GOT3 (cell line): ENCODE results near the gene SCUBE3.

ENCODE experiments used
- DNase-seq: peaks from one replicate; lab custom pipeline; 2025; ENCODE audit warnings: mixed read lengths; lab: John Stamatoyannopoulos, UW

SCUBE3 gene

GRCh38 chr6:35213824-35214756, at the start of gene SCUBE3:
Gene SCUBE3 (plus strand): TSS chr6:35213956. CDS start chr6:35214419, 463 bp downstream.
- DNase-seq: no peak

- no peak for DNase-seq
These were observed 49.5 kb upstream of the SCUBE3 start for GRCh38 chr6:35164277-35164676.

GRCh38 chr6:35164868-35165267, 48.9 kb upstream of the SCUBE3 start:
- no peak for DNase-seq

- no peak for DNase-seq
These were observed 48.1 kb upstream of the SCUBE3 start for GRCh38 chr6:35165630-35166071.

- DNase-seq: no peak
These were observed 47.6 kb upstream of the SCUBE3 start for GRCh38 chr6:35166116-35166515.

GRCh38 chr6:35166520-35166919, 47.2 kb upstream of the SCUBE3 start:
- DNase-seq: no peak

GRCh38 chr6:35167505-35167904, 46.3 kb upstream of the SCUBE3 start:
- no peak for DNase-seq

- no peak for DNase-seq
These were observed 45.3 kb upstream of the SCUBE3 start for GRCh38 chr6:35168461-35168861.

GRCh38 chr6:35170166-35170565, 43.6 kb upstream of the SCUBE3 start:
- no peak for DNase-seq

- DNase-seq: no peak
These were observed 42.9 kb upstream of the SCUBE3 start for GRCh38 chr6:35170891-35171290.

GRCh38 chr6:35173044-35173426, 40.7 kb upstream of the SCUBE3 start:
- no peak for DNase-seq

GRCh38 chr6:35173427-35174087, 40.2 kb upstream of the SCUBE3 start:
- no peak for DNase-seq

GRCh38 chr6:35174088-35174434, 39.7 kb upstream of the SCUBE3 start:
- no peak for DNase-seq

GRCh38 chr6:35174501-35174900, 39.3 kb upstream of the SCUBE3 start:
- DNase-seq: no peak

- DNase-seq: no peak
These were observed 37.3 kb upstream of the SCUBE3 start for GRCh38 chr6:35176301-35177024.

GRCh38 chr6:35177157-35177556, 36.6 kb upstream of the SCUBE3 start:
- no peak for DNase-seq

- no peak for DNase-seq
These were observed 36.2 kb upstream of the SCUBE3 start for GRCh38 chr6:35177596-35177995.

- DNase-seq: no peak
These were observed 35.7 kb upstream of the SCUBE3 start for GRCh38 chr6:35178012-35178411.

GRCh38 chr6:35178932-35179832, 34.6 kb upstream of the SCUBE3 start:
- no peak for DNase-seq

- no peak for DNase-seq
These were observed 33.7 kb upstream of the SCUBE3 start for GRCh38 chr6:35179901-35180535.

GRCh38 chr6:35181308-35181932, 32.3 kb upstream of the SCUBE3 start:
- no peak for DNase-seq
